Breast epithelium (tissue), 4 donors: ENCODE data around the gene CNTNAP2. TPM values are rescaled to one million over a fixed set of nuclear protein-coding genes. Genes with fewer than 3 reads are reported as not detected.

ENCODE experiments used
- DNase-seq, 2 donors: peaks; one replicate each; pipeline ENCODE4 v3.0.0-alpha.2; 2019; ENCODE audit warnings: low spot score in 2 of 2
- H3K27ac ChIP-seq, 2 donors: fragments of 200-600 bp; sonication (generic) in 1 of 2; one replicate each; pipeline ENCODE4 v1.5.1; 2016 to 2019; ENCODE audit warnings: mild to moderate bottlenecking in 1 of 2
- H3K27me3 ChIP-seq, 2 donors: fragments of 200-600 bp; sonication (generic) in 1 of 2; one replicate each; pipeline versions ENCODE4 v1.5.1 to v1.6.0; 2017 to 2019; ENCODE audit warnings: control low read depth in 1 of 2, mild to moderate bottlenecking in 1 of 2
- H3K36me3 ChIP-seq: fragments of 200-600 bp; one replicate; pipeline ENCODE4 v1.5.1; 2019
- H3K4me1 ChIP-seq, 2 donors: fragments of 200-600 bp; sonication (generic); one replicate each; pipeline ENCODE4 v1.5.1; 2016 to 2019; ENCODE audit warnings: control low read depth in 1 of 2
- H3K4me3 ChIP-seq, 3 donors: fragments of 200-600 bp; sonication (generic); 1 replicate in 2 of 3; 2 replicates in 1 of 3; pipeline ENCODE4 v1.5.1; 2016 to 2019; ENCODE audit warnings: mild to moderate bottlenecking in 3 of 3, moderate library complexity in 2 of 3
- H3K9me3 ChIP-seq, 2 donors: fragments of 200-600 bp; sonication (generic) in 1 of 2; one replicate each; pipeline ENCODE4 v1.5.1; 2016 to 2019; ENCODE audit warnings: control low read depth in 1 of 2
- POLR2A ChIP-seq: fragments of 450-650 bp; IDR thresholded peaks from one replicate; pipeline ENCODE4 v1.6.1; 2016; ENCODE audit warnings: antibody characterized with exemption, mild to moderate bottlenecking, moderate library complexity
- POLR2AphosphoS5 ChIP-seq, 3 donors: sonication (generic); formaldehyde crosslinking; IDR thresholded peaks; one replicate each; pipeline ENCODE4 v1.6.1; 2017; ENCODE audit warnings: antibody characterized with exemption in 3 of 3
- intact Hi-C: fragments of 100-400 bp; cut with DNase I; formaldehyde crosslinking; loops from one replicate; pipeline ENCODE4 v1.15.1; 2023; ENCODE audit warnings: low total_unique reads
- total RNA-seq, 3 donors: library from RNA; depleted of rRNA; stranded (reverse); fragments of >200 nt; gene quantifications; one replicate each; pipeline ENCODE4 v1.1.0, GENCODE V29; 2016
- TF ChIP-seq, protein P1 (sequence below), 3 donors: fragments of 450-650 bp; IDR thresholded peaks; one replicate each; pipeline ENCODE4 v1.5.1; 2016 to 2017; ENCODE audit warnings: antibody characterized with exemption in 3 of 3, mild to moderate bottlenecking in 3 of 3, moderate library complexity in 3 of 3

CNTNAP2 gene
- total RNA-seq, 3 donors from 2014 or later, result 0.29 to 0.66 TPM; not detected in 1

DNA sequence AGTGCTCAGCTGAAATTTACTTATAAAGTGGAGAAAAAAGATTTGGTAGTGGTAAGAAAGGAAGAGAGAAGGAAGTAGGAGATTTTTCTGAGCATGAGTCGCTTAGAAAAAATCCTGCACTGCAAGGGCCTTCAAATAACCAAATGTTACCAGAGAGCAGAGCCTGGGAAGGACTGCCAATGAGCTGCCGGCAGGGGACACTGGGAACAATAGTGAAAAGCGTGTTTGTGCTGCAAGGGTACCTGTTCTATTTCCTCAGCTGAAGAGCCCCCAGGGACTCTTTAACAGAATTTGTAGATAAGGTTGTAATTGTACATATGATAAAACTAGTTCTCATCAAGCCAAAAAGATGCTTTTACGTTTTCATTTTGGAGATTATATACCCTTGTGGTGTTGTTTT is 1777.7 kb downstream of the CNTNAP2 start:
- H3K4me3 ChIP-seq, result no peak overlapping the region
- no peak for DNase-seq
- no peaks in the 10 kb centered on the region for H3K36me3 ChIP-seq
- TF ChIP-seq POLR2A (no peak), POLR2AphosphoS5 (IDR thresholded peaks at IDR 0.05) (no peak)
- TF ChIP-seq, protein P1, sequence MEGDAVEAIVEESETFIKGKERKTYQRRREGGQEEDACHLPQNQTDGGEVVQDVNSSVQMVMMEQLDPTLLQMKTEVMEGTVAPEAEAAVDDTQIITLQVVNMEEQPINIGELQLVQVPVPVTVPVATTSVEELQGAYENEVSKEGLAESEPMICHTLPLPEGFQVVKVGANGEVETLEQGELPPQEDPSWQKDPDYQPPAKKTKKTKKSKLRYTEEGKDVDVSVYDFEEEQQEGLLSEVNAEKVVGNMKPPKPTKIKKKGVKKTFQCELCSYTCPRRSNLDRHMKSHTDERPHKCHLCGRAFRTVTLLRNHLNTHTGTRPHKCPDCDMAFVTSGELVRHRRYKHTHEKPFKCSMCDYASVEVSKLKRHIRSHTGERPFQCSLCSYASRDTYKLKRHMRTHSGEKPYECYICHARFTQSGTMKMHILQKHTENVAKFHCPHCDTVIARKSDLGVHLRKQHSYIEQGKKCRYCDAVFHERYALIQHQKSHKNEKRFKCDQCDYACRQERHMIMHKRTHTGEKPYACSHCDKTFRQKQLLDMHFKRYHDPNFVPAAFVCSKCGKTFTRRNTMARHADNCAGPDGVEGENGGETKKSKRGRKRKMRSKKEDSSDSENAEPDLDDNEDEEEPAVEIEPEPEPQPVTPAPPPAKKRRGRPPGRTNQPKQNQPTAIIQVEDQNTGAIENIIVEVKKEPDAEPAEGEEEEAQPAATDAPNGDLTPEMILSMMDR (IDR thresholded peaks at IDR 0.05), result no peak
- H3K4me1 ChIP-seq, result no peaks in the 10 kb centered on the region
- intact Hi-C loops, result no loop called here
- no peaks in the 10 kb centered on the region for H3K9me3 ChIP-seq
- no peak overlapping the region for H3K27ac ChIP-seq
- H3K27me3 ChIP-seq, result no peaks in the 10 kb centered on the region

DNA sequence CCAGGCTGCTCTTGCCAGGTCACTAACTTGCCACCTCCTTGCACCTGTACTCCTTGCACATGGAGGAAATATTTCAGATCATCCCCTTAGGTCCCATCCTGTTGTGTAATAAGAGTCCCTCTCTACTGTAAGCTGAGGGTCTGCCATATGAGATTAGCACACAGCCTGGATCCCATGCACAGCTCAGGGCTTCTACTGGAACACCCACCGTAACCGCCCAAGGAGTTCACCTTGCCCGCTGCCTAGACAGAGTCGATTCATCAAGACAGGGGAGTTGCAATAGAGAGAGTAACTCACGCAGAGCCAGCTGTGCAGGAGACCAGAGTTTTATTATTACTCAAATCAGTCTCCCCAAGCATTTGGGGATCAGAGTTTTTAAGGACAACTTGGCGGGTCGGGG is 1779.5 kb downstream of the CNTNAP2 start:
- TF ChIP-seq POLR2AphosphoS5 (IDR thresholded peaks at IDR 0.05), result no peak
- TF ChIP-seq, protein P1 (IDR thresholded peaks at IDR 0.05), result no peak
- no peak for TF ChIP-seq POLR2A
- intact Hi-C loops, result no loop called here
- Histone ChIP-seq H3K9me3 (no peaks in the 10 kb centered on the region), H3K27me3 (no peaks in the 10 kb centered on the region), H3K4me1 (no peaks in the 10 kb centered on the region), H3K36me3 (no peaks in the 10 kb centered on the region), H3K4me3 (no peak overlapping the region), H3K27ac (no peak overlapping the region)
- DNase-seq, result no peak

DNA sequence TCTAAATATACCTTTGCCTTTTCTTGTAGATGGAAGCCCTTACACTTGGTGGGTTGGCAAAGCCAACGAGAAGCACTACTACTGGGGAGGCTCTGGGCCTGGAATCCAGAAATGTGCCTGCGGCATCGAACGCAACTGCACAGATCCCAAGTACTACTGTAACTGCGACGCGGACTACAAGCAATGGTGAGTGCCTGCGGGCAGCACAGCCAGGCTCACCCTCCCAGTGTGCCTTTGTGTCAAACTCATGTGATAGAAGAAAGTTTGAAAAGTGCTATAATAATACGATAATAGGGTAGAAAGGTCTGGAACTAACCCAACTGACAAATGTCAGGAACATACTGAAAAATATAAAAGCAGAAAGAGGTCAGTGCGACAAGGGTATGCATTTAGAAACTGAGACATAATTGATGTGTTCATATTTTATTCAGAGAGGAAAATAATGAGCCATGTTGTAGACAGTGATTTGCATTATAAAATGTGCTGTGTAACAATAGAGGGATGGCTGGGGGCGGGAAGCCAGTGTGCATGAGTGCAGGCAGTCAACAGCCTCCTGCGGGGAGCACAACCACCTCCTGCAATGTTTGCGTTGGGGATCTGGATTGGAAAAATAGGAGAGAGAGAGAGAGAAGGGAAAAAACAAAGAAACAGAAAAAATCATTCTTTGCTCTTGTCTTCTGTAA is 1787.1 kb downstream of the CNTNAP2 start:
- intact Hi-C loops, result no loop called here
- Histone ChIP-seq H3K4me1 (no peaks in the 10 kb centered on the region), H3K27ac (no peak overlapping the region), H3K27me3 (no peaks in the 10 kb centered on the region), H3K4me3 (no peak overlapping the region), H3K36me3 (no peaks in the 10 kb centered on the region), H3K9me3 (no peaks in the 10 kb centered on the region)
- no peak for TF ChIP-seq POLR2AphosphoS5 (IDR thresholded peaks at IDR 0.05)
- no peak for TF ChIP-seq POLR2A
- TF ChIP-seq, protein P1 (IDR thresholded peaks at IDR 0.05), result no peak
- DNase-seq, result no peak

DNA sequence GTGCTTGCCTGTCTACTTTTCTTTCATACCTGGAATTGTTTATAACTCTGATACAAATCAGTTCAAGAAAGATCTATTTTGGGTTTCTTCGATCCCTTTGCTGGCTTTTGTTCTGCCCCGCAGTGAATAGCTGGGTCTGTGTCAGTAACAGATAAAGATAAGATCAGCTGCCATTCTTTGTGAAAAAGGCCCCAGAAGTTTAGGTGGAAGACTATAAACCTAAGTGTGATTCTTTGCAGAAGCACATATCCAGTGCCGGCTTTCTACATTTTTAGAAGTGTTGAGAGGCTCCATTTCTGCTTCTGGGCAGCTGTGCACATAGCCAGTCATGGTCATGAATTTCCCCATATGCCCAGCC is 1787.6 kb downstream of the CNTNAP2 start:
- H3K9me3 ChIP-seq, result no peaks in the 10 kb centered on the region
- intact Hi-C loops, result no loop called here
- H3K4me1 ChIP-seq, result no peaks in the 10 kb centered on the region
- H3K27ac ChIP-seq, result no peak overlapping the region
- TF ChIP-seq POLR2A (no peak), POLR2AphosphoS5 (IDR thresholded peaks at IDR 0.05) (no peak)
- TF ChIP-seq, protein P1 (IDR thresholded peaks at IDR 0.05), result no peak
- DNase-seq, result no peak
- H3K4me3 ChIP-seq, result no peak overlapping the region
- H3K27me3 ChIP-seq, result no peaks in the 10 kb centered on the region
- H3K36me3 ChIP-seq, result no peaks in the 10 kb centered on the region

DNA sequence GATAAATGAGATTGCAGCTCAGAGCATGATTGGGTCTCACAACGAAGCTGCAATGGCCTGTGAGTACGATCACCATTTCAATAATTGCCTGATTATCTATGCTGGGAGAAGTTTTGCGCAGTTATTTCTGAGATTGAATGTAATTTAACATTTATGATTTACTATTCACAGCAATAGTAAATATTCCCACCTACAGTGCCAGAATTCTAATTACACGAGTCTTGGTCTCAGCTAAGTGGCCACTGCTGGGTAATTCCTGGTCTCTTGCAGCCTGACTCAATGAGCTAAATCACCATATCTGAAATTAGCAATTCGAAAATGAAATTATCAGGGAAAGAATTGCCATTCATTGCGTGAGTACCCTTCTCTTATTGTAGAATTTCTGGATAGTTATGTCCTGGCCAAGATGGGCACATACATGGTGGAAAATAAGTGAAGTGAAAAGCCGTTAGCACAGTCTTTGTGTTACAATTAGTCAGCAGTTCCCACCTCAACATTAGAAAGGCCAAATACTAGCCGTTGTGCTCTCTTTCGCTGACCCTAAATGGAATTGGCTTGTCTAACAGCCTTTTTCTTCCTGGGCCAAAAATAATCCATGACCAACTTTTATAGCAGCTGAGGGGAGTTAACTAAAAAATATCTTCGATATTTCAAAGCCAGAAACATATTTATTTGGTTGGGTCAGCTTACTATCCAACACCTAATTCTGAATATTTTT is 1793.0 kb downstream of the CNTNAP2 start:
- H3K4me3 ChIP-seq, result no peak overlapping the region
- H3K27me3 ChIP-seq, result no peaks in the 10 kb centered on the region
- DNase-seq, result no peak
- no peaks in the 10 kb centered on the region for H3K9me3 ChIP-seq
- H3K4me1 ChIP-seq, result no peaks in the 10 kb centered on the region
- no peak overlapping the region for H3K27ac ChIP-seq
- no peaks in the 10 kb centered on the region for H3K36me3 ChIP-seq
- TF ChIP-seq POLR2AphosphoS5 (IDR thresholded peaks at IDR 0.05) (no peak), POLR2A (no peak)
- TF ChIP-seq, protein P1 (IDR thresholded peaks at IDR 0.05), result no peak
- intact Hi-C loops, result no loop called here
